HepG2 (cell line): Measurements from ENCODE around the gene CAPN10. TPM values are rescaled to one million over a fixed set of nuclear protein-coding genes. Genes with fewer than 3 reads are reported as not detected.

Experiments used
- CHD2 ChIP-seq: IDR thresholded peaks from 2 replicates; pipeline ENCODE4 v1.6.1; 2011; ENCODE audit warnings: low read depth, low read length, improper control_type of control experiment
- KDM5B ChIP-seq: sonication (generic); formaldehyde crosslinking; IDR thresholded peaks from 2 replicates; pipeline ENCODE4 v1.4.0; 2020; ENCODE audit warnings: missing genetic modification reagents, mild to moderate bottlenecking, borderline replicate concordance
- MED8 ChIP-seq: sonication (generic); formaldehyde crosslinking; IDR thresholded peaks from 2 replicates; pipeline ENCODE4 v1.8.1; 2023; ENCODE audit warnings: mild to moderate bottlenecking, missing genetic modification reagents; ENCODE audit not compliant: insufficient replicate concordance
- ZNF609 ChIP-seq: sonication (generic); formaldehyde crosslinking; IDR thresholded peaks from 2 replicates; pipeline ENCODE4 v1.4.0; 2020; ENCODE audit warnings: mild to moderate bottlenecking, missing genetic modification reagents, borderline replicate concordance
- polyA plus RNA-seq, 8 experiments: library from polyadenylated mRNA; depleted of rRNA in 3 of 8; stranded (reverse) in 7 of 8; unstranded in 1 of 8; fragments of >200 nt; fragmentation: Illumina TruSeq in 4 of 8; extraction: Trizol in 4 of 8; gene quantifications; 2 replicates each; pipeline versions ENCODE4 v1.2.1 to v1.2.3, GENCODE V29; 2011 to 2016; ENCODE audit warnings: low read depth in 4 of 8, missing spikeins in 1 of 8, mixed read lengths in 1 of 8; ENCODE audit not compliant: insufficient read depth in 1 of 8
- total RNA-seq, 5 experiments: library from RNA; depleted of rRNA; stranded (reverse); fragments of >200 nt; fragmentation: Illumina TruSeq; extraction: Trizol; gene quantifications; 2 replicates each; pipeline ENCODE4 v1.2.3, GENCODE V29; 2016; ENCODE audit warnings: low read depth in 1 of 5
- TF ChIP-seq, protein P1 (sequence below): sonication (generic); formaldehyde crosslinking; IDR thresholded peaks from 2 replicates; pipeline ENCODE4 v1.8.0; 2022; ENCODE audit warnings: mild to moderate bottlenecking, missing genetic modification reagents, borderline replicate concordance

CAPN10 gene
- total and polyA plus RNA-seq, 2 of the 13 experiments (the other 11 are each of a cell fraction or from before 2014, with no cell fraction given) = 27.6 to 32.4 TPM

- TF ChIP-seq ZNF609 (CRISPR knock-in tag) (no peak), KDM5B (no peak), CHD2 (no peak), MED8 (CRISPR knock-in tag) (no peak)
- TF ChIP-seq, protein P1, sequence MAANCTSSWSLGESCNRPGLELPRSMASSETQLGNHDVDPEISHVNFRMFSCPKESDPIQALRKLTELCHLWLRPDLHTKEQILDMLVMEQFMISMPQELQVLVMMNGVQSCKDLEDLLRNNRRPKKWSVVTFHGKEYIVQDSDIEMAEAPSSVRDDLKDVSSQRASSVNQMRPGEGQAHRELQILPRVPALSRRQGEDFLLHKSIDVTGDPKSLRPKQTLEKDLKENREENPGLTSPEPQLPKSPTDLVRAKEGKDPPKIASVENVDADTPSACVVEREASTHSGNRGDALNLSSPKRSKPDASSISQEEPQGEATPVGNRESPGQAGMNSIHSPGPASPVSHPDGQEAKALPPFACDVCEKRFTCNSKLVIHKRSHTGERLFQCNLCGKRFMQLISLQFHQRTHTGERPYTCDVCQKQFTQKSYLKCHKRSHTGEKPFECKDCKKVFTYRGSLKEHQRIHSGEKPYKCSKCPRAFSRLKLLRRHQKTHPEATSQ (CRISPR knock-in tag) = no peak
These were observed 17.6 kb upstream of the CAPN10 start (continued) for GRCh38 chr2:240568678-240569522.
